Superior temporal gyrus (tissue), 1 donor: ENCODE results near the gene THRA.
"Not testable (repeated sequence)": the region's sequence is repeated elsewhere in the genome, so short reads cannot be mapped to it uniquely, and the experiment has no call there.

Experiments used
- DNase-seq: peaks from one replicate; pipeline ENCODE4 v3.0.0-alpha.2; 2016; ENCODE audit errors: extremely low spot score

THRA gene

GRCh38 chr17:40112718-40113109, 49.9 kb downstream of the THRA start:
- no peak for DNase-seq

- peak; percentile 99 for DNase-seq
Observed at GRCh38 chr17:40113110-40113906, 50.5 kb downstream of the THRA start.

- DNase-seq: no peak
Observed at GRCh38 chr17:40113907-40114245, 51.1 kb downstream of the THRA start.

DNA sequence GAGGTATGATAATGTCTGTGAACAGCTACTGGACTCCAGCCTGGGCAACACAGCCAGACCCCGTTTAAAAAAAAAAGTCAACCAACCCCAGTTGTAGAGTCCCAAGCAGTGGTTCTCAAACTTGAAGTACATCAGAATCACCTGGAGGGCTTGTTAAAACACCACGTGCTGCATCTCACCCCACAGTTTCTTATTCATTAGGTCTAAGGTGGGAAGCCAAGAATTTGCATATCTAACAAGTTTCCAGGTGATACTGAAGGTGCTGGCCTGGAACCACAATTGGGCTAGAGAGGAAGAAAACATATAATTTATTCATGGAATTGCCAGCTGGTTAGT, 52.3 kb downstream of the THRA start:
- DNase-seq: no peak

GRCh38 chr17:40121181-40122135, 58.7 kb downstream of the THRA start, which contains the start of gene MSL1:
Gene MSL1, plus strand, starts transcription at chr17:40121971. Its CDS starts 642 bp downstream, at chr17:40122613.
- DNase-seq: peak; percentile 83

DNA sequence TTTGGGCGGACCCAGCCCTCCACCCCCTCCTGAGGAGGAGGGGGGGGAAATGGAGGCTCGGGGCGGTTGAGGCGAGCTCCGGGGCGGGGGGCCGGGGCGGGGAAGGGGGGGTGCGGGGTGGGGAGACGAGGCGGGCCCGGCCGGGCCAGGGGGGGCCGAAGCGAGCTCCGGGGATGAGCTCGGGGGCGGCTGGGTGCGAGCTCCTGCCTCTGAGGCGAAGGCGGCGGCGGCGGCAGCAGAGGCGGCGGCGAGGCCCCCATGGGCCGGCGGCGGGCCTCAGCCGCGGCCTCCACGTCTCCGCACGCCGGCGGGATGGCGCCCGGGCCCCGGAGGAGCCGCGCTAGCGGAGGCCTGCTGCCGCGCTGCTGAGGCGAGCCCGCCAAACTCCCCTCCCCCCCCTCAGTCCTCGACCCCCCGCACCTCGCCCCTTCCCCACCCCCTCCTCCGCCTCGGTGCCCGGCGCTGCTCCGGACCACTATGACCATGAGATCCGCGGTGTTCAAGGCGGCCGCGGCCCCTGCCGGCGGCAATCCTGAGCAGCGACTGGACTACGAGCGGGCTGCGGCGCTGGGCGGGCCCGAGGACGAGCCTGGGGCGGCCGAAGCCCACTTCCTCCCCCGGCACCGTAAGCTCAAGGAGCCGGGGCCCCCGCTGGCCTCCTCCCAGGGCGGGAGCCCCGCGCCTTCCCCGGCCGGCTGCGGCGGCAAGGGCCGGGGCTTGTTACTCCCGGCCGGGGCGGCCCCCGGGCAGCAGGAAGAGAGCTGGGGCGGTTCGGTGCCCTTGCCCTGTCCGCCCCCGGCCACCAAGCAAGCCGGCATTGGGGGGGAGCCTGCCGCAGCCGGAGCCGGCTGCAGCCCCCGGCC, 59.6 kb downstream of the THRA start:
- DNase-seq: peak; percentile 26

- DNase-seq: peak; percentile 54
Observed at GRCh38 chr17:40122999-40123810, 60.4 kb downstream of the THRA start.

DNA sequence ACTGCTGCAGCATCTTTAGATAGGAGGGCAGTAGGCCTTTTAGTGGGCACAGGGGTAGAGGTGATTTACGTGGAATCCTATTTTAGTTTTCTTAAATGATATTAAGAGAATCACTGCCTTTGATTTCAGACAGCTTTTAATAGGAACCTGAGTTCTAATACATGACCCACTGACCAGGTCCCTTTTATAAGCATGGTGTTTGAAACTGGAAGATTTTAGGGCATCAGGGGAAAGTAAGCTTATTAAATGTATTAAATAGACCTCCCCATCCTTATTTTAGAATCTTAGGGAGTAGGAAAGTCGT, 61.0 kb downstream of the THRA start:
- DNase-seq: peak; percentile 55

DNA sequence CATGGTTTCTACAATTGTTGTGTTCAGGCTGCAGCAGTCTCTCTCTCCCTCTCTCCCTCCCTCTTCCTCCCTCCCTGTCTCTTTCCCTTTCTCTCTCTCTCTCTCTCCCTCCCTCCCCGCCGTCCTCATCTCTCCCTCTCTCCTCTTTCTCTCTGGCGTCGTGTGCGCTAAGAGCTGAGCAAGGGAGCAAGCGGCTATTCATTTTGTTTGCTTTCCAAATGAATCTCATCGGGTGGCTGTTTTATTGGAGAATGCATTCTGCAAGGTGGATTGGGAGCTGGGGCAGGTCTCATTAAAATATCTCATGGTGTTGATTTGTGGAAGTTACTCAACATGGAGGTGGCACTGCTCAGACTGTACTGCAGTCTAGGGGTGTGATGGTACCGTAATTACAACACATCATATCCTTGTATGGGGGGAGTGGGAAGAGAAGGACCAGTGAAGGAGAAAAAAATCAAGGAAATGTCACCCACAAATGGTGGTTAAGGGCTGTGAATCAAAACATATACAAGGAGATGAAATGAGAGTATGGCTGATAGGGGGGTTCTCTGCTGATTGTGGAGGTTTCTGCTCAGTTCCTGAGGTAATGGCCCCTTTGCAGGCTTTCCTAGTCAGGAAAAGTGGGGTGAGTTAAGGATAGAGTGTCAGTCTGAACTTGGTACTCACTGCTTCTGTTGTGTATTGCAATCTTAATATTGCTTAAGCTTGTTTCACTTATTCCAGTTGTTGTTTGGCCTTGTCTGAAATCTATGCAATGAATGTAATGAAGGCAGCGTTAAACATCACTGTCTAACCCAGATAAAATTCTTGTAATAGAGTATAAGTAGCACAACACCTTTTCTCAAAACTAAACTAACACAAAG, 61.7 kb downstream of the THRA start:
- DNase-seq: peak; percentile 50

DNA sequence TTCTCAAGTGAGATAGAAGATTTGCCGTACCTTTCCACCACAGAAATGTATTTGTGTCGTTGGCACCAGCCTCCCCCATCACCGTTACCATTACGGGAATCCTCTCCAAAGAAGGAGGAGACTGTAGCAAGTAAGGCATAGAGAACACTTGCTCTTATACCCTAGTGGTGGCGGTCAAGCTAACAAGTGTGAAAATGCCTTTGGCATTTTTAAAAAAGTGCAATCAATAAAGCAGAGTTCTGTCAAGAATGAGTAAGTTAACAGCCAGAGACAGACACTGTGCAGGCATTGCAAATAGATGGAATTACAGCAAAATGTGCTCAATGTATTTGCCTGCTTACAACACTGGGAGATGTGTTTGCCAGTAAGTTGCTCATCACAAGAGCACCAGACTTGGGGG, 66.7 kb downstream of the THRA start:
- no peak for DNase-seq

DNA sequence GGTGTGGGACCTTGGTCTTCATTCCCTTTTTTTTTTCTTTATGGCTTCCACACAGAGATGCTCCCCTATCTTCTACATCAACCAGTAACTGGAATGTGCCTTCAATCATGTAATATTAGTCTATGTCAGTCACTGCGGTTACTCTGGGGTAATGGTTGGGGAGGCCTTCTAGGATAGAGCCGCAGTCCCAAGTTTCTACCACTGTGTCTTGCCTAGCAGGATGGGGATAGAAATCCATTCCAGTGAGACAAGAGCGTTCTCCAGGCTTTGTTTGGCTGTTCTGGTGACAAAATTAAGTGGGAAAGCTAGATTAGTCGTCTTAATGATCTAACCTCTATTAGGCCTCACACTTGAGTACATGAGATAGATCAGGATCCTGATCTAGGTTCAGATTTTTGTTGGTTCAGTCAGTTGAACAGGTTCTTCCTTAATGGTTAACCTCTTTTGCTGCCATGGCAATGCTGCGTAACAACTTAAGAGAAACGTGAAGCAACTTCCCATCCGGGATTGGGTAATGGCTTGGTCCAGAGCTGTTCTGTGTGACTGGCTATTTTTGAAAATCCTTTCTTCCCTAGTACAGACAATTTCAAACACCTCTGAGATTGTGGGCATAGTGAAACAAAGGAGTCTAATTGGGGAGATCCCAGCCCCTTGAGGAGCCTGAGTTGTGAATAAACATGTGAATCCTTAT, 67.7 kb downstream of the THRA start:
- DNase-seq: no peak

DNA sequence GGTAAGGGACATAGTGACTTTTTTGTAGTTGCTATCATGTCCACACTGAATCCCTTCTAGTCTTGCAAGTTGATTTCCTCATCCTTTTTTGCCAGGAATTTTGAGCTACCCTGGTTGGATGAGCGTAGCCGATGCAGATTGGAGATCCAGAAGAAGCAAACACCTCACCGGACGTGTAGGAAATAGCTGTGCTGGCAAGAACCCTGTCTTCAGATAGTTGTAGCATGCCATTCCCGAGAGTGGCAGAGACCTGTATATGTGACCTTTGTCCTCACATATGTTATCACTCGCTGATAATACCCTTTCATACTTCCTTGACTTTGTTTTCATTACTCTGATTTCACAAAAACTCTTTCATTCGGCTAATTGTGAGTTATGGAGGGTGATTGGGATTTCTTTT, 71.4 kb downstream of the THRA start:
- no peak for DNase-seq

DNA sequence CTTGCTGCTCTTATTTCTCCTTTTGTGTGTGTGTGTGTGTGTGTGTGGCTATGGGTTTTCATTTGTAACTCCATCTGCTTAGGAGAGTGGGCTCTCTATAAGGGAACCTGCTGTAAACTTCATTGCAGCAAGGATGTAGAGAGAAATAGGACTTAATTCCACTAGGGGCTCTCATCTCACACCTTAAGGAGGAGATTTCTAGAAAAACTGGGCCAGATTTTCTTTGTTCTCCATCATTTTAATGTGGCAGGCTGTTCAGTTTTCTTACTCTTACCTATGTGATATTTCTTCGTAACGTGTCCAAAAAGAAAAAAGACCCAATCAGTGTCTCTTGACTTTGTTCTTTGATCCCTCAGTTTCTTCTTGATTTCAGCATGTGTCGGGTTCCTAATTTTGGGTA, 73.1 kb downstream of the THRA start:
- no peak for DNase-seq

GRCh38 chr17:40139566-40140058, 76.8 kb downstream of the THRA start:
- no peak for DNase-seq

DNA sequence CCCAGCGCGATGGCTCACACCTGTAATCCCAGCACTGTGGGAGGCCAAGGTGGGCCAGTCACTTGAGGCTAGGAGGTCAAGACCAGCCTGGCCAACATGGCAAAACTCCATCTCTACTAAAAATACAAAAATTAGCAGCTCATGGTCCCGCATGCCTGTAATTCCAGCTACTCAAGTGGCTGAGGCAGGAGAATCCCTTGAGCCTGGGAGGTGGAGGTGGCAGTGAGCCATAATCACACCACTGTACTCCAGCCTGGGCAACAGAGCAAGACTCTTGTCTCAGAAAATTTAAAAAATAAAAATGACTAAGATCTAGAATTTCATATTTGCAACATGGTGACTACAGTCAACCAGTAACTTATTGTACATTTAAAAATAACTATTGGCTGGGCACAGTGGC, 80.4 kb downstream of the THRA start:
- not testable (repeated sequence) for DNase-seq
